Gastroesophageal sphincter (tissue), 4 donors: ENCODE data around the gene TBC1D25. TPM values are rescaled to one million over a fixed set of nuclear protein-coding genes. Genes with fewer than 3 reads are reported as not detected.

Experiments
- ATAC-seq: fragments of 150-250 bp; one replicate; pipeline ENCODE4 v1.9.1; 2016; ENCODE audit warnings: mild to moderate bottlenecking, moderate library complexity
- H3K27ac ChIP-seq, 4 donors: fragments of 200-600 bp; sonication (generic) in 3 of 4; 1 replicate in 3 of 4; 2 replicates in 1 of 4; pipeline ENCODE4 v1.5.1; 2016 to 2019
- H3K27me3 ChIP-seq: fragments of 200-600 bp; sonication (generic); one replicate; pipeline ENCODE4 v1.5.1; 2019
- H3K36me3 ChIP-seq, 2 donors: fragments of 200-600 bp; sonication (generic); one replicate each; pipeline ENCODE4 v1.5.1; 2019; ENCODE audit warnings: control low read depth in 1 of 2
- H3K4me1 ChIP-seq, 3 donors: fragments of 200-600 bp; sonication (generic); 1 replicate in 2 of 3; 2 replicates in 1 of 3; pipeline ENCODE4 v1.5.1; 2016 to 2019; ENCODE audit warnings: control low read depth in 2 of 3
- H3K4me3 ChIP-seq, 2 donors: fragments of 200-600 bp; sonication (generic); one replicate each; pipeline ENCODE4 v1.5.1; 2019; ENCODE audit warnings: mild to moderate bottlenecking in 1 of 2, moderate library complexity in 1 of 2
- H3K9me3 ChIP-seq, 3 donors: fragments of 200-600 bp; sonication (generic); one replicate each; pipeline ENCODE4 v1.5.1; 2017 to 2019; ENCODE audit warnings: control low read depth in 2 of 3
- EP300 ChIP-seq: sonication (generic); formaldehyde crosslinking; IDR thresholded peaks from one replicate; pipeline ENCODE4 v1.6.1; 2017; ENCODE audit warnings: antibody characterized with exemption, mild to moderate bottlenecking
- POLR2A ChIP-seq, 2 donors: fragments of 450-650 bp; IDR thresholded peaks; one replicate each; pipeline ENCODE4 v1.6.1; 2017; ENCODE audit warnings: antibody characterized with exemption in 2 of 2, mild to moderate bottlenecking in 2 of 2, moderate library complexity in 1 of 2
- POLR2AphosphoS5 ChIP-seq: sonication (generic); formaldehyde crosslinking; IDR thresholded peaks from one replicate; pipeline ENCODE4 v1.6.1; 2017; ENCODE audit warnings: antibody characterized with exemption
- WGBS, 2 donors: methylation state at CpG; one replicate each; pipeline ENCODE4 v1.1.5; 2018; ENCODE audit warnings: low coverage in 1 of 2; 5-methylcytosine and 5-hydroxymethylcytosine counted together
- total RNA-seq, 4 donors: library from RNA; depleted of rRNA; stranded (reverse); fragments of >200 nt; gene quantifications; one replicate each; pipeline ENCODE4 v1.1.0, GENCODE V29; 2016
- TF ChIP-seq, protein P1 (sequence below), 4 experiments: fragments of 200-600 bp in 2 of 4; fragments of 450-650 bp in 2 of 4; sonication (generic) in 1 of 4; IDR thresholded peaks; one replicate each; pipeline ENCODE4 v1.5.1; 2017 to 2019; ENCODE audit warnings: antibody characterized with exemption in 4 of 4, mild to moderate bottlenecking in 2 of 4, moderate library complexity in 2 of 4

TBC1D25 gene
- total RNA-seq, 4 donors from 2014 or later = 8.4 to 16.9 (median 12.7) TPM

DNA sequence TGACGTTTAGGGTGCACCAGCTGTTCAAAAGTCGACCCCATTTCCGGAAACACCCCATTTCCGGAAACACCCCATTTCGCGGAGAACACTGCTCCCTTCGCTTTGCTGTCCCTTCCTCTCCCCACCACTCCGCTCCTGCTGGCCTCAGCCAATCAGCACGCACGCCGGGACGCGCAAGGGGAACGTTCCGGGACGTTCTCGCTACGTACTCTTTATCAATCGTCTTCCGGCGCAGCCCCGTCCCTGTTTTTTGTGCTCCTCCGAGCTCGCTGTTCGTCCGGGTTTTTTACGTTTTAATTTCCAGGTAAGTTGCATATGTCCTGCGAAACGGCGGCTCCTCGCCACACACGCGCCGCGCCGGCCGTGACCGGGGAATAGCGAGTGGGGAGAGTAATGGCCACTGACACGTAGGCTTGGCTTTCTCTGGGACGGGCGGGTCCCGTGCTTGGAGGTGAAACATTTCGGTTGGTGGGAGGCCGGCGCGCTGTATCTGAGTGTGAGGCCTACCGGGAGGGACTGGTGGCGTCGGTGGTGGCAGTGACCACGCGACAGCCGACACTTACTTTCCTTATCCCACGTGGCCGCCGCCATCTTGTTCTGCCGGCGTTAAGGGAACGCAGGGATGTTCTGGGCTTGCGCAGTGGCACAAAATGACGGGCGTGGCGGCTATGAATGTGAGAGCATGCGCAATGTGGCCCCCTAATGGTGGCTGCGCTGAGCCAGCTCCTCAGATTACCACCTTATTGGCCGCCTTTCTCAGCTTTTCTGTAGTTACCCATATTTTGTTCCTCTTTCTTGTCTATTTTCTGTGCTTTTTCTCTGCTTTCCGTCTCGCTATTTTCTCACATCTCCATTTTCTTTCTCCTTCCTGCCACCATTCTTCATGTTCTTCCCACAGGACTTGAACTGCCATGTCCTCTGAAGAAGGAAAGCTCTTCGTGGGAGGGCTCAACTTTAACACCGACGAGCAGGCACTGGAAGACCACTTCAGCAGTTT lies 35.1 kb downstream of the TBC1D25 start, which contains the start of gene RBM3:
Gene RBM3 (plus strand): TSS at position 215 of the 997 bp plus-strand sequence. CDS start 697 bp downstream, at position 912.
- WGBS, 2 donors = 39% methylated on average over 21 of the region's 71 CpGs; no CpG with 5 or more reads in 1 of the 2 donors
- peak; percentile 98 for ATAC-seq
- TF ChIP-seq, protein P1, sequence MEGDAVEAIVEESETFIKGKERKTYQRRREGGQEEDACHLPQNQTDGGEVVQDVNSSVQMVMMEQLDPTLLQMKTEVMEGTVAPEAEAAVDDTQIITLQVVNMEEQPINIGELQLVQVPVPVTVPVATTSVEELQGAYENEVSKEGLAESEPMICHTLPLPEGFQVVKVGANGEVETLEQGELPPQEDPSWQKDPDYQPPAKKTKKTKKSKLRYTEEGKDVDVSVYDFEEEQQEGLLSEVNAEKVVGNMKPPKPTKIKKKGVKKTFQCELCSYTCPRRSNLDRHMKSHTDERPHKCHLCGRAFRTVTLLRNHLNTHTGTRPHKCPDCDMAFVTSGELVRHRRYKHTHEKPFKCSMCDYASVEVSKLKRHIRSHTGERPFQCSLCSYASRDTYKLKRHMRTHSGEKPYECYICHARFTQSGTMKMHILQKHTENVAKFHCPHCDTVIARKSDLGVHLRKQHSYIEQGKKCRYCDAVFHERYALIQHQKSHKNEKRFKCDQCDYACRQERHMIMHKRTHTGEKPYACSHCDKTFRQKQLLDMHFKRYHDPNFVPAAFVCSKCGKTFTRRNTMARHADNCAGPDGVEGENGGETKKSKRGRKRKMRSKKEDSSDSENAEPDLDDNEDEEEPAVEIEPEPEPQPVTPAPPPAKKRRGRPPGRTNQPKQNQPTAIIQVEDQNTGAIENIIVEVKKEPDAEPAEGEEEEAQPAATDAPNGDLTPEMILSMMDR (IDR thresholded peaks at IDR 0.05) = peak in 3 of 4 experiments; percentile 37 to 50 (median 50)
- TF ChIP-seq EP300 (no peak), POLR2AphosphoS5 (peak; percentile 97), POLR2A (IDR thresholded peaks at IDR 0.05) (peak; percentile 76 to 86)

DNA sequence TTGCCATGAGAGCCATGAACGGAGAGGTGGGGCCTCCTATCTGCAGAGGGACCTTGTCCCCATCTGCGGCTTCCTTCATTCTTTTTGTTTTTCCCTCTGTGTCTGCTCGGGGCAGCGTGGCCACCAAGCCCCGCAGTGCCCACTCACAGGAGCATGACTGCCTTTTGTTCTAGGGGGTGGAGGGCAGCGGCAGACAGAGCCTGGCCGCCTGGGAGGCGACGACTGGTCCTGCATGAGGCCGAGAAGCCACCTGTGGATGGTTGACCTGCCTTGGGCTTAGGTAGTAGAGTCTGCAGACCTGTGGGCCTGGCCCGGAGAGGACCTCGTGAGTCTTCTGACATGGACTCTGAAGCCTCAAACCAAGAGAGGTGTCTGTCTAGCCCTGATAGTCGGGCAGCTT lies 36.1 kb downstream of the TBC1D25 start:
- H3K4me1 ChIP-seq = peaks cover 6 to 16% (median 13%) of the 10 kb centered on the region in 3 donors
- TF ChIP-seq POLR2AphosphoS5 (no peak), EP300 (no peak), POLR2A (IDR thresholded peaks at IDR 0.05) (no peak)
- TF ChIP-seq, protein P1 (IDR thresholded peaks at IDR 0.05) = no peak
- no peak for ATAC-seq
- no peaks in the 10 kb centered on the region for H3K27me3 ChIP-seq
- H3K9me3 ChIP-seq = no peaks in the 10 kb centered on the region
- H3K27ac ChIP-seq = peak overlapping the region; percentile 94 to 98 (median 97)
- peak overlapping the region in 1 of 2 donors; percentile 75 for H3K4me3 ChIP-seq
- H3K36me3 ChIP-seq = peaks cover 3 to 47% of the 10 kb centered on the region in 2 donors
- WGBS, 2 donors = 93% methylated on average over 2 of the region's 13 CpGs; no CpG with 5 or more reads in 1 of the 2 donors

More for the DNA sequence above, 35.1 kb downstream of the TBC1D25 start, which contains the start of gene RBM3:
- Histone ChIP-seq H3K4me3 (peak within 1 kb of the TSS; percentile 59 to 75), H3K27ac (peak within 1 kb of the TSS; percentile 94 to 98 (median 97)), H3K9me3 (no peaks in the 10 kb centered on the region), H3K27me3 (no peaks in the 10 kb centered on the region), H3K4me1 (peaks cover 6 to 16% (median 13%) of the 10 kb centered on the region in 3 donors), H3K36me3 (peaks cover 3 to 45% of the 10 kb centered on the region in 2 donors)

DNA sequence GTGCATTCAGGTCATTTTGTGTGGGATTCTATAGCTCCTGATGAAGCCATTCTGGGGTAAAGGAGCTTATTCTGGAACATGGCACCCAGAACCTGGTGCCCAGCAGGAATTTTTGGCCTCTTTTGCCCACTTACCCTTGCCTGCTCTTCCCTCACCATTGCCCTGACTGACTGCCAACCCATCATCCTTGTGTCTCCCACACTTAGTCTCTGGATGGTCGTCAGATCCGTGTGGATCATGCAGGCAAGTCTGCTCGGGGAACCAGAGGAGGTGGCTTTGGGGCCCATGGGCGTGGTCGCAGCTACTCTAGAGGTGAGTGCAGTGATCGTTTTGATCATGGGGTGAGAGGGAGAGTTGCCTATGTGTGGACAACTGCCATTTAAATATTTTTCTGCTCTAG lies 36.6 kb downstream of the TBC1D25 start:
- H3K4me1 ChIP-seq = peaks cover 6 to 16% (median 13%) of the 10 kb centered on the region in 3 donors
- no peaks in the 10 kb centered on the region for H3K27me3 ChIP-seq
- H3K27ac ChIP-seq = peak overlapping the region in 3 of 4 donors; percentile 96 to 98 (median 98)
- no peak for ATAC-seq
- H3K9me3 ChIP-seq = no peaks in the 10 kb centered on the region
- WGBS, 2 donors = 95% methylated on average over 3 of the region's 6 CpGs; no CpG with 5 or more reads in 1 of the 2 donors
- H3K4me3 ChIP-seq = peak overlapping the region in 1 of 2 donors; percentile 75
- TF ChIP-seq, protein P1 (IDR thresholded peaks at IDR 0.05) = no peak
- TF ChIP-seq POLR2AphosphoS5 (no peak), POLR2A (IDR thresholded peaks at IDR 0.05) (no peak), EP300 (no peak)
- H3K36me3 ChIP-seq = peaks cover 3 to 47% of the 10 kb centered on the region in 2 donors

DNA sequence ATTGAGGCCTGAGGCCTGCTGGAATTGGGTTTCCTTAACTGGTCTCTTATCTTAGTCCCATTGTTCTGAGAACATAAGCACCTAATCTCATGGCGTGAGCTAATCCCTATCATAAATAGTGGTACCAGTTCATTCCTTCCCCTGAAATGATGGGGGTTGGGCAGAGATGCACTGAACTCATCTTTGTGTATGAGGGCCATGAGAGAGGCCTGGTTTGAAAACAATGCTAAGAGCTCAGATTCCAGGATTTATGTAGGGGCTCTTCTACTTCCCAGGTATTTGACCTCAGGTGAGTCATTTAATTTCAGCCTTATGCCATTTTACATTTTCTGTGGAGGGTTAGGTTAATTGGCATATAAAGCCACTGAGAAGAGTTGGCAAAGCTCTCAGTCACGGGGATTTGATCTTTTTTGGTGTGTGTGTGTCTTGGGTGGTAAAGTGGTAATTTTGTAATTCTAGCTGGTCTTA lies 39.2 kb downstream of the TBC1D25 start:
- ATAC-seq = no peak
- 50 to 60% methylated on average over 2 of the region's 2 CpGs for WGBS, 2 donors
- peaks cover 3 to 47% of the 10 kb centered on the region in 2 donors for H3K36me3 ChIP-seq
- H3K4me1 ChIP-seq = peaks cover 6 to 16% (median 13%) of the 10 kb centered on the region in 3 donors
- TF ChIP-seq, protein P1 (IDR thresholded peaks at IDR 0.05) = no peak
- TF ChIP-seq POLR2AphosphoS5 (no peak), EP300 (no peak), POLR2A (IDR thresholded peaks at IDR 0.05) (no peak)
- no peak overlapping the region for H3K4me3 ChIP-seq
- no peaks in the 10 kb centered on the region for H3K9me3 ChIP-seq
- no peaks in the 10 kb centered on the region for H3K27me3 ChIP-seq
- H3K27ac ChIP-seq = no peak overlapping the region
